ENCODE measurements around the gene CADPS2. TPM values are rescaled to one million over a fixed set of nuclear protein-coding genes. Genes with fewer than 3 reads are reported as not detected.

The CADPS2 gene
- total RNA-seq, 1 experiment from 2014 or later, result 7.4 TPM

- H3K27me3 Mint-ChIP-seq (ENCODE audit: insufficient read depth, unreplicated experiment), result no peaks in the 10 kb centered on the region
- TF ChIP-seq CTCF (IDR thresholded peaks at IDR 0.05; ENCODE audit: unreplicated experiment), result no peak
- no peaks in the 10 kb centered on the region for H3K36me3 Mint-ChIP-seq (ENCODE audit: insufficient read depth, unreplicated experiment)
- BruUV-seq (replicated peaks), result no TSS peak
- DNase-seq (ENCODE audit: unreplicated experiment), result no peak
- no peaks in the 10 kb centered on the region for H3K9me3 Mint-ChIP-seq (ENCODE audit: unreplicated experiment)
- H3K4me1 Mint-ChIP-seq (ENCODE audit: insufficient read depth, unreplicated experiment), result no peaks in the 10 kb centered on the region
- no peak overlapping the region for H3K4me3 Mint-ChIP-seq (ENCODE audit: unreplicated experiment)
- CTCF ChIA-PET, result no interaction called here
- intact Hi-C loops (cut with micrococcal nuclease), result no loop called here
- POLR2A ChIA-PET, result no interaction called here
- H3K27ac Mint-ChIP-seq (ENCODE audit: low read depth, unreplicated experiment), result no peak overlapping the region
Observed at GRCh38 chr7:122397381-122397780, 488.9 kb downstream of the CADPS2 start.

- CTCF ChIA-PET, result interaction anchor here (1.1 to 1.2 kb wide), 2 partner anchors 18 to 25 kb away, joined by 3 read pairs; no protein-coding TSS in a partner anchor
Observed at GRCh38 chr7:122394512-122394911, 491.7 kb downstream of the CADPS2 start.

GRCh38 chr7:122384528-122384927 is 501.7 kb downstream of the CADPS2 start:
- Mint-ChIP-seq H3K4me3 (ENCODE audit: unreplicated experiment) (no peak overlapping the region), H3K36me3 (ENCODE audit: insufficient read depth, unreplicated experiment) (no peaks in the 10 kb centered on the region), H3K9me3 (ENCODE audit: unreplicated experiment) (no peaks in the 10 kb centered on the region), H3K27me3 (ENCODE audit: insufficient read depth, unreplicated experiment) (no peaks in the 10 kb centered on the region), H3K27ac (ENCODE audit: low read depth, unreplicated experiment) (no peak overlapping the region), H3K4me1 (ENCODE audit: insufficient read depth, unreplicated experiment) (no peaks in the 10 kb centered on the region)
- no peak for DNase-seq (ENCODE audit: unreplicated experiment)
- CTCF ChIA-PET, result no interaction called here
- BruUV-seq (replicated peaks), result no TSS peak
- intact Hi-C loops (cut with micrococcal nuclease), result no loop called here
- no peak for TF ChIP-seq CTCF (IDR thresholded peaks at IDR 0.05; ENCODE audit: unreplicated experiment)
- POLR2A ChIA-PET, result no interaction called here

More at GRCh38 chr7:122394512-122394911, 491.7 kb downstream of the CADPS2 start:
- no peak overlapping the region for H3K4me3 Mint-ChIP-seq (ENCODE audit: unreplicated experiment)
- intact Hi-C loops (cut with micrococcal nuclease), result no loop called here
- no peaks in the 10 kb centered on the region for H3K4me1 Mint-ChIP-seq (ENCODE audit: insufficient read depth, unreplicated experiment)
- TF ChIP-seq CTCF (IDR thresholded peaks at IDR 0.05; ENCODE audit: unreplicated experiment), result no peak
- no peaks in the 10 kb centered on the region for H3K27me3 Mint-ChIP-seq (ENCODE audit: insufficient read depth, unreplicated experiment)
- BruUV-seq (replicated peaks), result no TSS peak
- no peaks in the 10 kb centered on the region for H3K36me3 Mint-ChIP-seq (ENCODE audit: insufficient read depth, unreplicated experiment)
- POLR2A ChIA-PET, result no interaction called here
- no peaks in the 10 kb centered on the region for H3K9me3 Mint-ChIP-seq (ENCODE audit: unreplicated experiment)
- no peak for DNase-seq (ENCODE audit: unreplicated experiment)
- H3K27ac Mint-ChIP-seq (ENCODE audit: low read depth, unreplicated experiment), result no peak overlapping the region

- no peak for TF ChIP-seq CTCF (IDR thresholded peaks at IDR 0.05; ENCODE audit: unreplicated experiment)
- BruUV-seq (replicated peaks), result no TSS peak
- Mint-ChIP-seq H3K27me3 (ENCODE audit: insufficient read depth, unreplicated experiment) (peaks cover 2% of the 10 kb centered on the region), H3K4me1 (ENCODE audit: insufficient read depth, unreplicated experiment) (no peaks in the 10 kb centered on the region), H3K9me3 (ENCODE audit: unreplicated experiment) (no peaks in the 10 kb centered on the region), H3K4me3 (ENCODE audit: unreplicated experiment) (no peak overlapping the region), H3K27ac (ENCODE audit: low read depth, unreplicated experiment) (no peak overlapping the region), H3K36me3 (ENCODE audit: insufficient read depth, unreplicated experiment) (no peaks in the 10 kb centered on the region)
- CTCF ChIA-PET, result no interaction called here
- DNase-seq (ENCODE audit: unreplicated experiment), result no peak
- intact Hi-C loops (cut with micrococcal nuclease), result no loop called here
- POLR2A ChIA-PET, result no interaction called here
Observed at GRCh38 chr7:122383934-122384333, 502.3 kb downstream of the CADPS2 start.

All from MCF 10A (cell line).